Measurements from ENCODE around the gene PRDM15.
"Not testable (repeated sequence)": the region's sequence is repeated elsewhere in the genome, so short reads cannot be mapped to it uniquely, and the experiment has no call there.

PRDM15 gene

GRCh38 chr21:41802684-41803083, 76.5 kb downstream of the PRDM15 start:
- no peak for DNase-seq

GRCh38 chr21:41802198-41802584, 77.0 kb downstream of the PRDM15 start:
- DNase-seq, result no peak

GRCh38 chr21:41801321-41802197, 77.6 kb downstream of the PRDM15 start:
- no peak for DNase-seq

- DNase-seq, result no peak
These were observed 78.5 kb downstream of the PRDM15 start for GRCh38 chr21:41800425-41801320.

GRCh38 chr21:41799763-41800162, 79.4 kb downstream of the PRDM15 start:
- no peak for DNase-seq

- no peak for DNase-seq
These were observed 80.8 kb downstream of the PRDM15 start for GRCh38 chr21:41798326-41798725.

GRCh38 chr21:41796476-41797080, 82.6 kb downstream of the PRDM15 start:
- DNase-seq, result no peak

GRCh38 chr21:41795726-41796125, 83.4 kb downstream of the PRDM15 start:
- DNase-seq, result no peak

GRCh38 chr21:41794600-41794999, 84.5 kb downstream of the PRDM15 start:
- no peak for DNase-seq

GRCh38 chr21:41792711-41793110, 86.4 kb downstream of the PRDM15 start:
- no peak for DNase-seq

- DNase-seq, result no peak
These were observed 92.6 kb downstream of the PRDM15 start for GRCh38 chr21:41786509-41786987.

- DNase-seq, result not testable (repeated sequence)
These were observed 93.9 kb downstream of the PRDM15 start for GRCh38 chr21:41785262-41785661.

GRCh38 chr21:41784456-41785102, 94.6 kb downstream of the PRDM15 start:
- DNase-seq, result no peak

GRCh38 chr21:41783476-41784180, 95.5 kb downstream of the PRDM15 start:
- DNase-seq, result no peak

- no peak for DNase-seq
These were observed 98.1 kb downstream of the PRDM15 start for GRCh38 chr21:41781050-41781410.

GRCh38 chr21:41780337-41781049, 98.7 kb downstream of the PRDM15 start:
- no peak for DNase-seq

- DNase-seq, result no peak
These were observed 99.5 kb downstream of the PRDM15 start for GRCh38 chr21:41779659-41780058.

GRCh38 chr21:41778930-41779600, 100.1 kb downstream of the PRDM15 start:
- no peak for DNase-seq

GRCh38 chr21:41777951-41778815, 101.0 kb downstream of the PRDM15 start:
- DNase-seq, result peak in 1 of 2 donors; percentile 21

- DNase-seq, result no peak
These were observed 102.4 kb downstream of the PRDM15 start for GRCh38 chr21:41776778-41777177.
